ENCODE results near the gene GNG8. TPM values are rescaled to one million over a fixed set of nuclear protein-coding genes. Genes with fewer than 3 reads are reported as not detected.

GNG8 gene
- total RNA-seq, 4 donors from 2014 or later = not detected

- no peaks in the 10 kb centered on the region for H3K9me3 ChIP-seq
- TF ChIP-seq POLR2A (IDR thresholded peaks at IDR 0.05) (no peak), CTCF (IDR thresholded peaks at IDR 0.05) (no peak)
- peak overlapping the region in 1 of 4 donors; percentile 22 for H3K4me3 ChIP-seq
- no peak for DNase-seq
- no peaks in the 10 kb centered on the region for H3K27me3 ChIP-seq
- no peaks in the 10 kb centered on the region for H3K36me3 ChIP-seq
- peaks cover 0 to 45% (median 23%) of the 10 kb centered on the region in 4 donors for H3K4me1 ChIP-seq
- peak overlapping the region in 3 of 4 donors; percentile 71 to 83 (median 71) for H3K27ac ChIP-seq
Measured at GRCh38 chr19:46620267-46620666, 15.7 kb downstream of the GNG8 start.

- DNase-seq = peak in 1 of 3 donors; percentile 65
Measured at GRCh38 chr19:46618670-46619231, 17.3 kb downstream of the GNG8 start.

GRCh38 chr19:46617601-46618000, 18.4 kb downstream of the GNG8 start:
- peak in 1 of 3 donors; percentile 31 for DNase-seq
- H3K4me3 ChIP-seq = no peak overlapping the region
- H3K9me3 ChIP-seq = no peaks in the 10 kb centered on the region
- TF ChIP-seq CTCF (IDR thresholded peaks at IDR 0.05) (no peak), POLR2A (IDR thresholded peaks at IDR 0.05) (no peak)
- no peaks in the 10 kb centered on the region for H3K27me3 ChIP-seq
- peak overlapping the region in 1 of 4 donors; percentile 52 for H3K27ac ChIP-seq
- H3K4me1 ChIP-seq = peaks cover 0 to 31% (median 15%) of the 10 kb centered on the region in 4 donors
- H3K36me3 ChIP-seq = no peaks in the 10 kb centered on the region

More at GRCh38 chr19:46618670-46619231, 17.3 kb downstream of the GNG8 start:
- TF ChIP-seq CTCF (IDR thresholded peaks at IDR 0.05) (no peak), POLR2A (IDR thresholded peaks at IDR 0.05) (no peak)
- Histone ChIP-seq H3K4me3 (peak overlapping the region in 1 of 4 donors; percentile 0), H3K27ac (peak overlapping the region in 2 of 4 donors; percentile 3 to 71), H3K9me3 (no peaks in the 10 kb centered on the region), H3K4me1 (peaks cover 0 to 38% (median 15%) of the 10 kb centered on the region in 4 donors), H3K36me3 (no peaks in the 10 kb centered on the region), H3K27me3 (no peaks in the 10 kb centered on the region)

- peak overlapping the region in 1 of 4 donors; percentile 52 for H3K27ac ChIP-seq
- no peaks in the 10 kb centered on the region for H3K36me3 ChIP-seq
- no peak overlapping the region for H3K4me3 ChIP-seq
- H3K9me3 ChIP-seq = no peaks in the 10 kb centered on the region
- peak in 4 of 6 experiments; percentile 33 to 66 (median 59) for TF ChIP-seq CTCF (IDR thresholded peaks at IDR 0.05)
- TF ChIP-seq POLR2A (IDR thresholded peaks at IDR 0.05) = no peak
- DNase-seq = peak in 2 of 3 donors; percentile 43 to 79
- peaks cover 0 to 39% (median 15%) of the 10 kb centered on the region in 4 donors for H3K4me1 ChIP-seq
- H3K27me3 ChIP-seq = no peaks in the 10 kb centered on the region
Measured at GRCh38 chr19:46616631-46617322, 19.2 kb downstream of the GNG8 start.

GRCh38 chr19:46615966-46616365, 20.0 kb downstream of the GNG8 start:
- Histone ChIP-seq H3K4me3 (no peak overlapping the region), H3K36me3 (no peaks in the 10 kb centered on the region), H3K27ac (no peak overlapping the region), H3K4me1 (peaks cover 0 to 45% (median 17%) of the 10 kb centered on the region in 4 donors), H3K27me3 (no peaks in the 10 kb centered on the region), H3K9me3 (no peaks in the 10 kb centered on the region)
- TF ChIP-seq POLR2A (IDR thresholded peaks at IDR 0.05) = no peak
- no peak for TF ChIP-seq CTCF (IDR thresholded peaks at IDR 0.05)
- DNase-seq = peak in 1 of 3 donors; percentile 35

All from Peyer's patch (tissue), 4 donors.